Measurements from ENCODE around the gene HEATR1. TPM values are rescaled to one million over a fixed set of nuclear protein-coding genes. Genes with fewer than 3 reads are reported as not detected.
A peak's percentile ranks its signal among the peaks of the same experiment; 100 is the strongest.

HEATR1 gene
- total RNA-seq, 1 donor, result 47.9 TPM

- H3K4me3 ChIP-seq (ENCODE audit: low read depth, low read length), result no peak overlapping the region
- no peak for DNase-seq (ENCODE audit: low read depth)
- TF ChIP-seq, protein P1, sequence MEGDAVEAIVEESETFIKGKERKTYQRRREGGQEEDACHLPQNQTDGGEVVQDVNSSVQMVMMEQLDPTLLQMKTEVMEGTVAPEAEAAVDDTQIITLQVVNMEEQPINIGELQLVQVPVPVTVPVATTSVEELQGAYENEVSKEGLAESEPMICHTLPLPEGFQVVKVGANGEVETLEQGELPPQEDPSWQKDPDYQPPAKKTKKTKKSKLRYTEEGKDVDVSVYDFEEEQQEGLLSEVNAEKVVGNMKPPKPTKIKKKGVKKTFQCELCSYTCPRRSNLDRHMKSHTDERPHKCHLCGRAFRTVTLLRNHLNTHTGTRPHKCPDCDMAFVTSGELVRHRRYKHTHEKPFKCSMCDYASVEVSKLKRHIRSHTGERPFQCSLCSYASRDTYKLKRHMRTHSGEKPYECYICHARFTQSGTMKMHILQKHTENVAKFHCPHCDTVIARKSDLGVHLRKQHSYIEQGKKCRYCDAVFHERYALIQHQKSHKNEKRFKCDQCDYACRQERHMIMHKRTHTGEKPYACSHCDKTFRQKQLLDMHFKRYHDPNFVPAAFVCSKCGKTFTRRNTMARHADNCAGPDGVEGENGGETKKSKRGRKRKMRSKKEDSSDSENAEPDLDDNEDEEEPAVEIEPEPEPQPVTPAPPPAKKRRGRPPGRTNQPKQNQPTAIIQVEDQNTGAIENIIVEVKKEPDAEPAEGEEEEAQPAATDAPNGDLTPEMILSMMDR (IDR thresholded peaks at IDR 0.05; ENCODE audit: insufficient read depth, low read depth, low read length), result no peak
Observed at GRCh38 chr1:236553370-236553769, 50.9 kb downstream of the HEATR1 start.

GRCh38 chr1:236552901-236553300 is 51.4 kb downstream of the HEATR1 start:
- TF ChIP-seq, protein P1 (IDR thresholded peaks at IDR 0.05; ENCODE audit: insufficient read depth, low read depth, low read length), result no peak
- no peak overlapping the region for H3K4me3 ChIP-seq (ENCODE audit: low read depth, low read length)
- DNase-seq (ENCODE audit: low read depth), result peak; percentile 7

DNA sequence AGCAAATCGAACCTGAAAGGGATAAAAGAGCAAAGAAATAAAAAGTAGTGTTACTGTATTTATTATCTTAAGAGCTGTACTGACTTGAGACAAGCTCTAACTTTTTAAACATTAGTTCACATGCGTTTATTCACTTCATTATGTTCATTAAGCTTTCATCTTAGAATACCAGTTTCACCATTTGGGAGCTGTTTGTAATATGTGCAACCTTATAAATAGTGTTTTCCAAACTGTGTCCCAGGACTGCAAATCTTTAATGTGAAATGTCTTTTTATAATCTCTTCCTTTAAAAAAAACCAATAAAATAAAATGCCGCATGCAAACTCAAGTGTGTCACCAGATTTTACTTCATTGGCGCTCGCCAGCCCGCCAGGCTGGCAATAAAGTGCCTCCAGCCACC is 52.2 kb downstream of the HEATR1 start:
- no peak overlapping the region for H3K4me3 ChIP-seq (ENCODE audit: low read depth, low read length)
- TF ChIP-seq, protein P1 (IDR thresholded peaks at IDR 0.05; ENCODE audit: insufficient read depth, low read depth, low read length), result no peak
- DNase-seq (ENCODE audit: low read depth), result no peak

- no peak for DNase-seq (ENCODE audit: low read depth)
- TF ChIP-seq, protein P1 (IDR thresholded peaks at IDR 0.05; ENCODE audit: insufficient read depth, low read depth, low read length), result no peak
Observed at GRCh38 chr1:236550961-236551851, 53.1 kb downstream of the HEATR1 start.

DNA sequence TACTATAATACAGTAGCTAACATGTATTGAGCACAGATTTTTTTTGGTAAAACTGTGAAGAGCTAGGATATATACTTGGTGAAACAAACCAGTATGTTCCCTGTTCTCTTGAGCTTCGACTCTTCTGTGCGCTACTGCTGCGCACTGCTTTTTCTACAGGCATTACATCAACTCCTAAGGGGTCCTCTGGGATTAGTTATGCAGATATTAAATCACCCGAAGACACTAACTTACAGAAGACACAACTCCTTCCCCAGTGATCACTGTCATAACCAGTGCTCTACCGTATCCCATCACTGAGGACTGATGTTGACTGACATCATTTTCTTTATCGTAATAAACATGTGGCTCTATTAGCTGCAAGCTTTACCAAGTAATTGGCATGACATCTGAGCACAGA is 55.9 kb downstream of the HEATR1 start:
- TF ChIP-seq, protein P1 (IDR thresholded peaks at IDR 0.05; ENCODE audit: insufficient read depth, low read depth, low read length), result no peak
- no peak overlapping the region for H3K4me3 ChIP-seq (ENCODE audit: low read depth, low read length)
- DNase-seq (ENCODE audit: low read depth), result no peak

More at GRCh38 chr1:236550961-236551851, 53.1 kb downstream of the HEATR1 start:
- H3K4me3 ChIP-seq (ENCODE audit: low read depth, low read length), result no peak overlapping the region

DNA sequence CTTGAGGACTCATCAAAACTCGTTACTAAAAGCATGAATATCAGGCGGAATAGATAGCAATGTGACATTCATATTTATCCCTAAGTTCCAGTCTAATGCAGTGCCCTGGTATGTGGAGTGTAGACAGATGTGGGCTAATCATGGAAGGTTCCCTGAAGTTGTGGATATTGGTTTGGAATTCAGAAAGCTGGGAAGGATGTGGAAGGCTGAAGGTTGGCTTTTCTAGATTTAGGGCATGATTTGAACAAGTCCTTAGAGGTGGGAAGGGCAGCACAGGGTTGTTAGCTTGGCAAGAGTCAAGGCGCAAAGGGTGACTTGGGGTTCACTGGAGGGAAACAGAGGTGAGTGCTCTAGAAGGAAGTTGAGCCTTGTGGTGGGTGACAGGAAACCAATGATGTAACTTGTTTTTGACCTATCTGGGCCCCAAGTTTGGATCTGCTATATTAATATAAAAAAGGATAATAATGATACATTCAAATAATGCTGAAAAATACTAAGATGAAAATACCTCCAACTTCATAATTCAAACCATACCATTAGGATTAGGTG is 58.6 kb downstream of the HEATR1 start:
- DNase-seq (ENCODE audit: low read depth), result no peak
- TF ChIP-seq, protein P1 (IDR thresholded peaks at IDR 0.05; ENCODE audit: insufficient read depth, low read depth, low read length), result no peak
- H3K4me3 ChIP-seq (ENCODE audit: low read depth, low read length), result no peak overlapping the region
